NCI-H748 (cell line): ENCODE data around the gene GALNT16.

ENCODE experiments used
- DNase-seq: peaks from one replicate; lab custom pipeline; 2025; ENCODE audit not compliant: unreplicated experiment; lab: John Stamatoyannopoulos, UW

The GALNT16 gene

DNA sequence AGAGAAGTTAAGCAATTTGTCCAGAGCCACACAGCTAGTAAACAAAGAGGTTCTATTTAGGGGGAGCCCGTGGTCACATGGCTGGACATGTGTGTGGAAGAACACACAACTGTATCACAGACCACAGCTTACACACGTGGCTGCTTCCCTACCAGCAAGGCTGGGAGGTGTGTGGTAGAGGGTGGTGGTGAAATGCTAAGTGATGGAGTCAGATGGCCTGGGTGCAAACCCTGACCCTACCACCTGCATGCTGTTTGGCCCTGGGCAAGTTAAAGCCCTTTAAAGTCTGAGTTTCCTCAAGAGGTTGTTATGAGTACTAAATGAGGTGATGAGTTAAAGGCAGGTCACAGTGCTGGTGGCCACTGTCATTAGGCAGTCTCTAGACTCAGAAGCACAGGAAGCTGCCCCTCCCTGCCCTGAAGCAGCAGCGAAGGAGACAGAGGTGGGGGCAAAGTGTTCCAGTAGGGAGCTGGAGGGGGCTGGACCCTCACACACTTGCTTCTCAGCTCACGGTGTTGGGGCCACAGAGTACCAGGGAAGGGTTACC, 73.9 kb downstream of the GALNT16 start:
- DNase-seq: no peak

- DNase-seq: no peak
Observed at GRCh38 chr14:69334576-69334975, 74.6 kb downstream of the GALNT16 start.

GRCh38 chr14:69335371-69335771, 75.4 kb downstream of the GALNT16 start:
- no peak for DNase-seq

DNA sequence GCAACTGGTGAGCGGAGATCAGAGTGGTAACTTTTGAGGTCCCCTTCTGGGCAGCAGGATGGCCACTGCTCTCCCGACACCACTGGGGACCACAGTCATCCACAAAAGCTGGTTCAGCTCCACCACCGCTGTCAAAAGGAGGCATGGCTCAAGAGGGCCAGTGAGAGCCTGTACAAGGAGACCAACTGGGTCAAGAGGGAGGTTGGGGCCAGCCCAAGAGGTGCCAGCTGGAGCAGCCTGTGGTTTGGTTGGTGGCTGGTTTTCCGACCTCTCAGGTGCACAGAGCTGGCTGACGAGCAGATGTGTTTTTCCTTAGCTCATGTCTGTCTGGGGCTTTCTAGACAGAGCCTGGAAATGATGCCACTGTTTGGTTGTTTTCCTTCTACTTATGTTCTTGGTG, 78.0 kb downstream of the GALNT16 start:
- no peak for DNase-seq

DNA sequence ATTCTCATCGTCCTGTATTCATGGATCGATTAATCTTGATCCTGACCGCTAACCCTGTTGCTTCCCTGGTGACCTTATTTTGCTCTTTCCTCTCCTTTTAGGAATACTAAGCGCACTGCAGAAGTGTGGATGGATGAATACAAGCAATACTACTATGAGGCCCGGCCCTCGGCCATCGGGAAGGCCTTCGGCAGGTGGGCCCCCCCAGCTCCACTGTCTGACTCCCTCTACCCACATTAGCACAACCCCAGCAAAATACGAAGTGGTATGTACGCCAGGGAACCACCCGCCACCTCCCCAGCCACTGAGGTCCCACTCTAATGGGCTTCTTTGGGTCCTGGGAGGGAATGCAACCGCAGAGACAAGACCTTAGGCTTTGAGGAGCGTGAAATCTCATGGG, 79.5 kb downstream of the GALNT16 start:
- DNase-seq: no peak

- DNase-seq: peak; percentile 35
Observed at GRCh38 chr14:69342928-69343525, 83.1 kb downstream of the GALNT16 start.

- DNase-seq: no peak
Observed at GRCh38 chr14:69344171-69344570, 84.2 kb downstream of the GALNT16 start.

- DNase-seq: no peak
Observed at GRCh38 chr14:69345402-69345801, 85.4 kb downstream of the GALNT16 start.

- DNase-seq: peak; percentile 44
Observed at GRCh38 chr14:69346710-69347109, 86.8 kb downstream of the GALNT16 start.

DNA sequence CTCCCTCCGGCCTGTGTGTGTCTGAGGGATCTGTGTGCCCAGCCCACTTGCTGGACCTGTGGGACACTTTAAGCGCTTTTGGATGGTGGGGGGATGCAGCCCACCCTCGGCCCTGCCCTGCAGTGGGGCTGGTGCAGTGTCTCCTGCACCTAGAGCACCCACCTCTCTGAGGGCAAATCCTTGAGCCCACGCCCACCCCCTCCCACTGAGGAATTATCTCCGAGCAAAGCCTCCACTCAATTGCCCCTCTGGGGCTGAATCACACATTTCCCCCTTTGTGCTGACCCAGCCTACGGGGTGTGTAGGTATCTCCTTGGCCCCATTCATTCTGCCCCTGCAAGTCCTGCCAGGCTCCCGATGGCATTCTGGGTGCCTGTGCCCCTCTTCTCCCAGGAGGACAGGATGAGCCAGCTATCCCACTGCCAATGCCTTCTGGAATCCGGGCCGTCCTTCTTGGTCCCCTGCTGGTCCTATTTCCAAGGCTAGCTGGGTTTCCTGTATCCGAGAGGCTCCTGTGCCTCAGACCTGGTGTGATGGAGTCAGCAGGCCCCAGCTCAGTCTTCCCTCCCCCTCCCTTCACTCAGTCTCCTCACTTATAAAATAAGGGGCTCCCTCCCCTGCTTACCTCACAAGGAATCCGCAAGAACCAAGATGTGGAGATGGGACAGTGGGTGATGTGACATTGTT, 89.3 kb downstream of the GALNT16 start:
- DNase-seq: no peak

DNA sequence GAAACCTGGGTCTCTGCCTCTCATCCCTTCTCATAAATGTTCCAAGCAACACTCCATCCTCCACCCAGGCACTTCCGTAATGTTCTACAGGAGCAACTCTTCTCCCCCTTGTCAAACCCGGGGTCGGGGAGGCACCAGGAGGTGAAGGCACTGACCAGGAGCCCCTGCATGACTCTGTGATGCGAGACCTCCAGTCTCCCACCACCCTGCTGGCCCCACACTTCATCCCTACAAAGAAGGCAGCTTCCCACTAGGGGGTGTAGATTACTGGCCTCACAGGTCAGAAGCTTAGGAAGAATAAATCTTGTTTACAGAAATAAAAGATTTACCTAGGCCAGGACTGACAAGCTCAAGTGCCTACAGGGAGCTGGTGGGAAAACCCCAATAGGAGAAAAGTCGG, 90.9 kb downstream of the GALNT16 start:
- DNase-seq: no peak

DNA sequence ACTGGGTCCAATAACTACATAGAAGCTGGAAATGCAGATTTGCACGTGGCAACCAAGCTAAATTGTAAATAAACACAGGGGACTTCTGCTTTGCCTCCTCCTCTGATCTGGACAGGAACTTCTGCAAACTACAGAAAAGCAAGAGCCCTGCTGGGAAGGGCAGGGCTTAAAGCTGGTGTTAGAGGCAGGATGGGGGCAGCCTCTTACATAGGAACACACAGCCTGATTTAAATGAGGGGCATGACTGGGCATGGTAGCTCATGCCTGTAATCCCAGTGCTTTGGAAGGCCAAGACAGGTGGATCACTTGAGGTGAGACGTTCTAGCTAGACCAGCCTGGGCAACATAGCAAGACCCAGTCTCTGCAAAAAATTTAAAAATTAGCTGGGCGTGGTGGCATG, 91.4 kb downstream of the GALNT16 start:
- DNase-seq: no peak

GRCh38 chr14:69351911-69352310, 92.0 kb downstream of the GALNT16 start:
- DNase-seq: no peak

DNA sequence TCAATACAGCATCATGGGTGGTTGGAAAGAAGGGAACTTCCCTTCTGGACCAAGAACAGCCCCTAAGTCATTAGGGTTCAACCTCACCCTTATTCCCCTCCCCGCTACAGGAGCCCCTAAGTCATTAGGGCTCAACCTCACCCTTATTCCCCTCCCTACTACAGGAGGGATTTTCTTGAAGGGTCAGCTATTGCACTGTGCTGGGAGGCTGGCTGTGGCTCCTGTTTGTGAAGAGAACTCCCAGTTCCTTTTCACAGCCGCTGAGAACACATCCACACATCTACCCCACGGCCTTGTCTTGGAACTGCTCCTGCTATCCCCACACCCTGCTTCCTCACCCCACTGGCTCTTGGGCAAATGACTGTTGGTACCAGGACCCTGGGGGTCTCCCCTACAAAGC, 93.2 kb downstream of the GALNT16 start:
- DNase-seq: no peak

DNA sequence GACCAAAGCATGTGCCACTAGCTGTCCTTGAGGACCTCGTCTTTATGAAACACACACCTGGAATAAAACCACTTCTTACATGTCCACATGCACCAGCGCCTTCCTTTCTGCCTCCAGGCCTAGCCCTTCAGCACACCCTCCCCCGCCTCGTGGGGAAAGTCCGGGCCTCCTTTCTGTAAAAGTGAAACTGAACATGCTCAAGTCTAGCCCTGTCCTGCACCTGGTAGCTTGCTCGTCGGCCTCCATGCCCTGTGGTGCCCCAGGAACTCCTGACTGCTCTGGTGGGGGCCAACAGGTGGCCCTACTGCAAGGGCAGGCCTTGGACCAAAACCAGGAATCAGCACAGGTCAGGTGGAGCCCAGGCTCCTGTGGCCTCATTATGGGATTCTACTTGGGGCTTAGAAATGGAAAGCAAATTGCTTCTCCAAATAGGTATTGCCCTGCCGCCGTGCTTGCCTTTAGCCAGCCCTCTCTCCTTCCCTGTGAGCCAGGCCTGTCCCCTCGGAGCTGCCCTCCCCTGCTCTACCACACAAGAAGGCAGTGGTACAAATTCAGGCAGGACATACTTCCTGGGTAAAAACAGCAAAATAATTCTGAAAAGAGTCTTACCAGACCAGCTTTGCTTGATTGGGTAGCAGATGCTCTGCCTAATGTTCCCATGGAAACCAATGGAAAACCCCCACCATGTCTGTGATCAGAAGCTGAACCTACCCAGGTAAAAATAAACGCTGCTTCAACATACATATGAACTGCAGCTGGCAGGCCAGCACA, 94.6 kb downstream of the GALNT16 start:
- peak; percentile 6 for DNase-seq

- DNase-seq: no peak
Observed at GRCh38 chr14:69355154-69355597, 95.2 kb downstream of the GALNT16 start.

DNA sequence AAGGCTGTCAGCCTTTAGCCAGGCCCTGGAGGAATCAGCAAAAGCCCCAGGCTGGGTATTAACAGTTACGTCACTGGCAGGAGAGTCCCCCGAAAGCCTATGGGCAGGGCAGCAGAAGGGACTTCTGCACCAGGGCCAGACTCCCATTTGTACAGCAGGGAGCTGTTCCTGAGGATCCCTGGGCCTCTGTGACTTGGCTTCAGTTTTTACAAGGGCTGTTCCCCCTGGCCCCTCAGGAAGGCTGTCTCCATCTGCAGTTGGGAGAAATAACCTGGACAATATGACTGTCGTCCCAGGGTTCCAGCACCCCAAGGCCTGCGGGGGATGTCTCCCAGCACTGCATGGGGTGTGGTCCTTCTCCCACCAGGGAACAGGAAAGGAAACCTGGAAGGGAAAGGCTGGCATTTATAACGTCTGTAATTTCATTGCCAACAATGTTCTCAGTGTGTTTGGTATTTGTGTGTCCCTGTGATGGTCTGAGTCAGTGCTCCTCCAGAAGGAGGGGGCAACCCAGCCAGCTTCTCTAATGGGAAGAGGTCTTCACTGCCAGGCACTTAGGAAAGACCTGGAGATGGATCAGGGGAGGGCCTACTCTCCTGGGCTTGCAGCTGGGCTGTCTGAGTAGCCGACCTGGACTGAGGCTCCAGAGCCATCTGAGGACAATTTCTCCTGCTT, 95.8 kb downstream of the GALNT16 start:
- no peak for DNase-seq

DNA sequence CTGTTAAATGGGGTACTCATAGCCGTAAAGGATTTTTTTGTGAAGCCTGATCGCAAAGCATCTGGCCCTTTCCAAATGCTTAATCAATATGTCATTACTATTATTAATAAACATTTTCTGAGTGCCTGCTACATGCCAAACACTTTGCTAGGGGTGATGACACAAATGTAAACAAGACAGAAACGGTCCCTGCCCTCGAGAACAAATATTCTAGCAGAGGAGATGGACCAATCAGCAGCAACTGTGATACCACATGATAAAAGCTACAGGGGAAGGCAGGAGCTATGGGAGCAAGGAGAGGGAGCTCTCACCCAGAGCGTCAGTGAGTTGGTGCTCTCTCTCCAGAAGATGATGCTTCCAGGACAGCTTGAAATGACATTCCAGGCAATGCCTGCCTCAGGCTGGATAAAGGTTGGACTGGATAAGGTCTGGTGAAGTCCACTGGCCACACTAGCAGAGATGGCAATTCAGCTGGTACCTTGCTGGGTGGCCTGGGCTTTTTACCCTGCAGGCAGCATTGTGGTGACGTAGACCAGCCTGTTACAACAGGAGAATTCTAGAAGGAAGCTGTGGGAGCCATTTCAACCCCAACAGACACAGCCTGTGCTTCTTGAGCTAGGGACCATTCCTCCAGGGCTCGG, 97.1 kb downstream of the GALNT16 start:
- DNase-seq: peak; percentile 36

- DNase-seq: no peak
Observed at GRCh38 chr14:69357544-69358200, 97.7 kb downstream of the GALNT16 start.

- DNase-seq: no peak
Observed at GRCh38 chr14:69358233-69358963, 98.4 kb downstream of the GALNT16 start.
